Mesenchymal stem cell (in vitro differentiated cells and primary cell): Measurements from ENCODE around the gene SPAG7.

ENCODE experiments used
- DNase-seq: peaks from one replicate; pipeline ENCODE4 v3.0.0-alpha.2; 2013
- H2AFZ ChIP-seq: one replicate; pipeline ENCODE4 v1.6.1; 2013; ENCODE audit warnings: low read depth, mild to moderate bottlenecking, control low read depth, inconsistent platforms, low read length, moderate library complexity
- H2AK5ac ChIP-seq: 2 replicates; pipeline ENCODE4 v1.6.1; 2013; ENCODE audit warnings: low read length, moderate library complexity, mild to moderate bottlenecking, inconsistent platforms; ENCODE audit not compliant: severe bottlenecking
- H2BK120ac ChIP-seq: one replicate; pipeline ENCODE4 v1.6.1; 2013; ENCODE audit warnings: low read depth, mild to moderate bottlenecking, inconsistent platforms, low read length, moderate library complexity
- H2BK12ac ChIP-seq, 2 experiments: one replicate each; pipeline ENCODE4 v1.6.1; 2013; ENCODE audit warnings: inconsistent platforms in 2 of 2, low read length in 2 of 2, mild to moderate bottlenecking in 2 of 2, moderate library complexity in 2 of 2, control low read depth in 1 of 2
- H2BK15ac ChIP-seq: one replicate; pipeline ENCODE4 v1.6.1; 2013; ENCODE audit warnings: mild to moderate bottlenecking, low read depth, inconsistent platforms; ENCODE audit not compliant: poor library complexity, severe bottlenecking
- H2BK5ac ChIP-seq: 2 replicates; pipeline ENCODE4 v1.6.1; 2013; ENCODE audit warnings: low read depth, mild to moderate bottlenecking, low read length, control low read depth, inconsistent platforms; ENCODE audit not compliant: poor library complexity, severe bottlenecking
- H3K14ac ChIP-seq, 2 experiments: one replicate each; pipeline ENCODE4 v1.6.1; 2013; ENCODE audit warnings: inconsistent platforms in 2 of 2, low read length in 2 of 2, control low read depth in 1 of 2, mild to moderate bottlenecking in 1 of 2, moderate library complexity in 1 of 2
- H3K18ac ChIP-seq, 2 experiments: one replicate each; pipeline ENCODE4 v1.6.1; 2013; ENCODE audit warnings: inconsistent platforms in 2 of 2, low read length in 2 of 2, control low read depth in 1 of 2, low read depth in 1 of 2, mild to moderate bottlenecking in 1 of 2
- H3K23ac ChIP-seq, 2 experiments: one replicate each; pipeline ENCODE4 v1.6.1; 2013; ENCODE audit warnings: inconsistent platforms in 2 of 2, low read length in 2 of 2, mild to moderate bottlenecking in 2 of 2, moderate library complexity in 2 of 2, control low read depth in 1 of 2
- H3K27ac ChIP-seq: 2 replicates; pipeline ENCODE4 v1.5.1; 2013; ENCODE audit warnings: mild to moderate bottlenecking, moderate library complexity, low read length, control low read depth, inconsistent platforms; ENCODE audit not compliant: poor library complexity, severe bottlenecking
- H3K27me3 ChIP-seq, 2 experiments: 2 replicates each; pipeline versions ENCODE4 v1.6.1 to v1.7.0; 2013; ENCODE audit warnings: low read length in 2 of 2, mild to moderate bottlenecking in 2 of 2, moderate library complexity in 2 of 2, control low read depth in 1 of 2, inconsistent platforms in 1 of 2; ENCODE audit not compliant: control insufficient read depth in 1 of 2, insufficient read depth in 1 of 2
- H3K36me3 ChIP-seq, 2 experiments: 2 replicates each; pipeline versions ENCODE4 v1.6.1 to v1.7.0; 2013; ENCODE audit warnings: low read length in 2 of 2, control low read depth in 1 of 2, inconsistent platforms in 1 of 2, low read depth in 1 of 2, mild to moderate bottlenecking in 1 of 2; ENCODE audit not compliant: insufficient read depth in 2 of 2, control insufficient read depth in 1 of 2
- H3K4ac ChIP-seq, 2 experiments: one replicate each; pipeline ENCODE4 v1.6.1; 2013; ENCODE audit warnings: inconsistent platforms in 2 of 2, low read length in 2 of 2, mild to moderate bottlenecking in 2 of 2, moderate library complexity in 2 of 2, control low read depth in 1 of 2, low read depth in 1 of 2
- H3K4me1 ChIP-seq: 2 replicates; pipeline ENCODE4 v1.6.1; 2013; ENCODE audit warnings: low read depth, low read length, control low read depth; ENCODE audit not compliant: control insufficient read depth, insufficient read depth
- H3K4me2 ChIP-seq: 2 replicates; pipeline ENCODE4 v1.6.1; 2013; ENCODE audit warnings: low read length, mild to moderate bottlenecking, inconsistent platforms; ENCODE audit not compliant: poor library complexity, severe bottlenecking
- H3K4me3 ChIP-seq, 2 experiments: 2 replicates each; pipeline versions ENCODE4 v1.5.1 to v1.7.0; 2013; ENCODE audit warnings: low read length in 2 of 2, mild to moderate bottlenecking in 2 of 2, control low read depth in 1 of 2, low read depth in 1 of 2; ENCODE audit not compliant: insufficient read depth in 1 of 2
- H3K79me1 ChIP-seq: replicated peaks from 2 replicates; pipeline ENCODE4 v1.6.1; 2013; ENCODE audit warnings: mild to moderate bottlenecking, control low read depth, low read length, inconsistent platforms; ENCODE audit not compliant: poor library complexity, severe bottlenecking
- H3K9ac ChIP-seq: 2 replicates; pipeline ENCODE4 v1.7.0; 2013; ENCODE audit warnings: mild to moderate bottlenecking, low read length, moderate library complexity
- H3K9me3 ChIP-seq: 2 replicates; pipeline ENCODE4 v1.7.0; 2013; ENCODE audit warnings: mild to moderate bottlenecking, low read length; ENCODE audit not compliant: control insufficient read depth
- H4K8ac ChIP-seq: one replicate; pipeline ENCODE4 v1.6.1; 2013; ENCODE audit warnings: inconsistent platforms, mild to moderate bottlenecking, low read length, moderate library complexity
- H4K91ac ChIP-seq: one replicate; pipeline ENCODE4 v1.6.1; 2013; ENCODE audit warnings: mild to moderate bottlenecking, low read length, inconsistent platforms
- WGBS: methylation state at CpG from one replicate; pipeline ENCODE4 v1.1.7; 2013; ENCODE audit warnings: mixed read lengths; 5-methylcytosine and 5-hydroxymethylcytosine counted together

Gene SPAG7

DNA sequence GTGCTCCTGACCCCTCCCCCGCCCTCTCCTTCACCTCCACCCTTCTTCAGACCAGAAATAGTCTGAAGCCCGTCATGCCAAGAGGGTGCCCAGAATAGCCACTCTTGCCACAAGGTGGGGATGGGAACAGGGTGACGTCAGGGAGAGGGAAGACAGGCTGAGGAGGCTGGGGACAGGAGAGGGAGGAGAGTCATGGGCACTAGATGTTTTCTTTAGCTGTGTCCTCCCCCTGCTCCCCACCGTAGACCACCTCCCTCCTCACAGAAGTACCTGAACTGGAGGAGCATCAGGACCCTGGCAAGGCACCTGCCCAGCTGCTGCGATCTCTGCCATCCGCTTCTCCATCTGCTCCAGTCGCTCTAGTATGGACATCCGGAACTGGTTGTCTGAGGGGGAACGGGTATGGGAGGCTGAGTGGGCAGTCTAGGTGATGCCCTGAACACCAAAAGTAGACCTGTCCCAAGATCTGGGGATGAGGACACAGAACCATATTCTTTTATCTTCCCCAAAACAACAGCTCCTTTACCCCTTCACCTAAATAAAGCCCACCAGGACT lies 6.6 kb upstream of the SPAG7 start:
- Histone ChIP-seq H3K14ac (no peak overlapping the region), H3K36me3 (peaks cover 58 to 91% of the 10 kb centered on the region in 2 experiments), H3K9me3 (no peaks in the 10 kb centered on the region), H3K18ac (no peak overlapping the region), H4K91ac (no peak overlapping the region), H3K27me3 (no peaks in the 10 kb centered on the region), H2BK5ac (no peak overlapping the region), H3K4me3 (no peak overlapping the region), H3K23ac (no peak overlapping the region), H3K4ac (no peak overlapping the region), H2AFZ (no peak overlapping the region), H3K4me1 (peaks cover 15% of the 10 kb centered on the region), H3K9ac (no peak overlapping the region), H3K4me2 (no peak overlapping the region), H2BK120ac (no peak overlapping the region), H3K27ac (no peak overlapping the region), H2BK15ac (no peak overlapping the region), H3K79me1 (peaks cover 22% of the 10 kb centered on the region), H2AK5ac (no peak overlapping the region), H4K8ac (no peak overlapping the region), H2BK12ac (no peak overlapping the region)
- 97% methylated on average over 6 of the region's 9 CpGs for WGBS
- DNase-seq, result no peak

DNA sequence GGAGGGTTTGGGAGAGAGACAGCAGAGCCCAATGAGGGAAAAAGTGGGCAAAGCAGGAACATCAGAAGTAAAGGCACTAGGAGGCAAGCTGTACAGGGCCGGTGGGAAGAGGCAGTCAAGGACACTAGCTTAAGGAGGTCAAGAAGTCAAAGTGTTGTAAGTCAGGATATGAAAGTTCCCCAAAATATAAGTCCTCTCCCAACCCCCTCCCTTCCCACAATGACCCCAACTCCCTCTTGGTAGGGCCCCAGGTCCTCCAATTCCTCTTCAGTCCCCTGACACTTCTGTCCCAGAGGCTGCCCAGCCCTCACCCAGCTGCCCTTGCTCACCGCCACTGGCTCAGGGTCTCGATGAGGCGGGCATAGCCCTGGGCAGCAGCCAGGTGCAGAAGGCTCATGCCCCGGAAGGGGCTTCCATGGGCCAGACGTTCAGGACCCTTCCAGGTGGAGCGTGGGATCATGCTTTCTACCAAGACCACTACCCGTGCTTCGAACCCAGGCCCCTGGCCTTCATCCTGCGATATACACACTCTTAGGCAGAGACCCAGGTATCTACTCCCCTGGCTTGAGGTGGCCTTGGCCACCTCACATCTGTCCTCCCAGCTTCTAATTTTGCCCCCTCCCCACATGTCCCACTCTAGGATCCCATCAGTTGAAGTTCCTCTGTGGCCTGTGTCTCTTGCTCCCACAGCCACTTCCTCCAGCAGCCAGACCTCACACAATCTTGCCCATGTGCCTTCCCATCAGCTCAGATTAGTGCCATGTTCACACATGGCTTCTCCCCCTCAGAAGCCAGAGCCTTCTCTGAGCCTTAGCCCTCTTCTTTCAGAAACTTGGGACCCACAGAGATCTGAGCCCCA lies 5.9 kb upstream of the SPAG7 start:
- no peak overlapping the region for H2BK120ac ChIP-seq
- WGBS, result 95% methylated on average over 9 of the region's 10 CpGs
- H3K4me3 ChIP-seq, result no peak overlapping the region
- H2BK12ac ChIP-seq, result no peak overlapping the region
- H4K8ac ChIP-seq, result no peak overlapping the region
- H4K91ac ChIP-seq, result peak overlapping the region; percentile 36
- H2AFZ ChIP-seq, result no peak overlapping the region
- peaks cover 55 to 85% of the 10 kb centered on the region in 2 experiments for H3K36me3 ChIP-seq
- no peak overlapping the region for H3K9ac ChIP-seq
- H3K4ac ChIP-seq, result no peak overlapping the region
- no peak overlapping the region for H3K23ac ChIP-seq
- no peaks in the 10 kb centered on the region for H3K27me3 ChIP-seq
- no peak overlapping the region for H2BK5ac ChIP-seq
- H2BK15ac ChIP-seq, result no peak overlapping the region
- H3K27ac ChIP-seq, result no peak overlapping the region
- no peak overlapping the region for H3K4me2 ChIP-seq
- H2AK5ac ChIP-seq, result no peak overlapping the region
- H3K79me1 ChIP-seq, result peaks cover 22% of the 10 kb centered on the region
- no peak for DNase-seq
- no peak overlapping the region for H3K18ac ChIP-seq
- H3K14ac ChIP-seq, result no peak overlapping the region
- H3K4me1 ChIP-seq, result peaks cover 21% of the 10 kb centered on the region
- H3K9me3 ChIP-seq, result no peaks in the 10 kb centered on the region

DNA sequence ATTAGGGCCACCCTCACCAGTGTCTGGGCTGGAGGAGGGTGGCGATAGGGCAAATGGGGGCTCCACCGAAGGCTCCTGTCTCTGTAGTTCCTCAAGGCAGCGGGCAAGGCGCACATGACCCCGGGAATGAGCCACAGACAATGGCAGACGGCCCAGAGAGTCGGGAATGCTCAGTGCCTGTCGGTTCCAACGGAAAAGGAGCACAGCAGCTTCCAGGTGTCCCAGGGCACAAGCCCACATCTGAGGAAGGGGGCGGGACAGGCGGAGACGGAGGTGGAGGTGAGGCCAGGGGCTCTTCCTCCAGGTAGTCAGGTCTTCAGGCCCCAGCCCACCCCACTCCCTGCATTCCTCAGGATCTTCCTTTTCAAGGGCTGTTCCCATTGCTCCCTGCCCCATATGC lies 5.1 kb upstream of the SPAG7 start:
- Histone ChIP-seq H4K91ac (no peak overlapping the region), H2BK15ac (no peak overlapping the region), H4K8ac (no peak overlapping the region), H3K79me1 (peaks cover 22% of the 10 kb centered on the region), H2BK12ac (no peak overlapping the region), H2AFZ (no peak overlapping the region), H3K4me2 (no peak overlapping the region), H3K4me1 (peaks cover 26% of the 10 kb centered on the region), H2AK5ac (no peak overlapping the region), H3K18ac (no peak overlapping the region), H3K27ac (no peak overlapping the region), H3K4me3 (no peak overlapping the region), H3K9me3 (no peaks in the 10 kb centered on the region), H3K27me3 (no peaks in the 10 kb centered on the region), H3K23ac (no peak overlapping the region), H3K36me3 (peaks cover 49 to 78% of the 10 kb centered on the region in 2 experiments), H2BK5ac (no peak overlapping the region), H3K9ac (peak overlapping the region; percentile 37), H2BK120ac (no peak overlapping the region), H3K14ac (no peak overlapping the region), H3K4ac (no peak overlapping the region)
- DNase-seq, result no peak
- WGBS, result 87% methylated on average over 12 of the region's 12 CpGs

DNA sequence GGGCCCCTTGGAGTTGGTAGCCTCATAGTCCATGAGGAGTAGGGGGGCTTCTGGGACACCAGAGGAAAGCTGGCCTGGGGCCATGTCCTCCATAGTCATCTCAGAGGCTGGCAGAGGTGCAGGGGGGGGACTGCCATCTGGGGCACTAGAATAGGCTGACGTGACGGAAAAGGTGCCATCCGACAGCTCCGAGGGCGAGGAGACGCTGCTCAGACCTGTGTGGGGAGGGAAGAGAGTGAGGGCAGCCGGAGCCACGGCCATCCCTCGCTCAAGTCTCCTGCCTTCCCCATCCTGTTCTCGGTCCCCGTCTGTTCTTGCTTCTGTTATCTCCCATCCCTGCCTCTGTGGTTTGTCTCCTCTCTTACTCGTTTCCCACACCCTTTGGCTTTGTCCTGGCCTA lies 4.7 kb upstream of the SPAG7 start:
- Histone ChIP-seq H3K36me3 (peaks cover 45 to 73% of the 10 kb centered on the region in 2 experiments), H2BK120ac (no peak overlapping the region), H3K4me2 (no peak overlapping the region), H3K4me1 (peaks cover 26% of the 10 kb centered on the region), H3K79me1 (peaks cover 22% of the 10 kb centered on the region), H2BK12ac (no peak overlapping the region), H3K23ac (no peak overlapping the region), H3K27ac (no peak overlapping the region), H2BK5ac (no peak overlapping the region), H3K4ac (no peak overlapping the region), H4K8ac (no peak overlapping the region), H3K27me3 (no peaks in the 10 kb centered on the region), H4K91ac (peak overlapping the region; percentile 14), H3K9ac (peak overlapping the region; percentile 37), H3K18ac (no peak overlapping the region), H3K9me3 (no peaks in the 10 kb centered on the region), H3K4me3 (no peak overlapping the region), H2AK5ac (no peak overlapping the region), H2BK15ac (no peak overlapping the region), H3K14ac (no peak overlapping the region), H2AFZ (no peak overlapping the region)
- 95% methylated on average over 10 of the region's 12 CpGs for WGBS
- DNase-seq, result no peak
